ENCODE results near the gene GASK1A.

DNA sequence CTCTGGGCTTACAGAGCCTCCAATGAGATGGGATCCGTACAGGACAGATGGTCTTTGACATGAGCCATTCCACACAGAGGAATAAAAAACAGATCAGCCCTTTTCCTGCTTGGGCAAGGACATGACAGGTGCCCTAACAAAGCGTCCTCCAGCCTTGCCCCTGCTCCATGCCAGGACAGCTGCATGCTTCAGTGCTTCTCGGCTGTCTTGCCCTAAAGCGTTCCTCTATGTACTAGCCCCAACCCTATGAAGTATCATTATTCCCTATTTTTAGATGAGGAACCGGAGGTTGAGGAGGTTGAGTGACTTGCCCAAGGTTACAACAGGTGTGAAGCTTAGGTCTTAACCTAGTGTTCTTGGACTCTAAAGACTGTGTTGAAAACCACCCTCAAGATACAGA, 116.3 kb downstream of the GASK1A start:
- TF ChIP-seq CTCF (conservative IDR thresholded peaks at IDR 0.05 in 1 of 2, IDR thresholded peaks at IDR 0.05 in 1 of 2; ENCODE audit: low read depth in 1 of 2, low read length in 2 of 2) (no peak), EZH2 (IDR thresholded peaks at IDR 0.05; ENCODE audit: low read length, missing control alignments) (no peak)

Measured in fibroblast of lung (primary cell).